ENCODE measurements around the gene GRAMD2B. TPM values are rescaled to one million over a fixed set of nuclear protein-coding genes. Genes with fewer than 3 reads are reported as not detected.

GRAMD2B gene
- total RNA-seq, 1 experiment from 2014 or later = 7.2 TPM

- no TSS peak for BruUV-seq (replicated peaks)
- Histone ChIP-seq H3K27me3 (ENCODE audit: insufficient read depth, low read length) (no peaks in the 10 kb centered on the region), H3K36me3 (ENCODE audit: control insufficient read depth in 1 of 2, insufficient read depth in 2 of 2, low read length in 2 of 2) (no peaks in the 10 kb centered on the region), H3K9ac (ENCODE audit: low read length) (no peak overlapping the region), H3K79me2 (ENCODE audit: insufficient read depth, low read length) (no peaks in the 10 kb centered on the region), H3K9me2 (ENCODE audit: insufficient read depth) (no peaks in the 10 kb centered on the region), H3K4me2 (ENCODE audit: low read length) (no peak overlapping the region), H3K4me3 (replicated peaks in 1 of 2; ENCODE audit: low read depth in 1 of 2, low read length in 2 of 2) (no peak overlapping the region), H4K20me1 (ENCODE audit: insufficient read depth) (no peaks in the 10 kb centered on the region), H3K27ac (ENCODE audit: low read depth, low read length) (no peak overlapping the region), H3K4me1 (ENCODE audit: control insufficient read depth in 1 of 2, insufficient read depth in 2 of 2, low read length in 2 of 2) (no peaks in the 10 kb centered on the region), H2AFZ (ENCODE audit: low read depth, low read length, poor library complexity, severe bottlenecking) (no peak overlapping the region), H3K9me3 (ENCODE audit: control insufficient read depth in 1 of 2, insufficient read depth in 1 of 2, low read depth in 1 of 2, low read length in 2 of 2) (no peaks in the 10 kb centered on the region)
- intact Hi-C loops (cut with micrococcal nuclease) = no loop called here
- ChIA-PET CTCF (no interaction called here), POLR2A (no interaction called here), RAD21 (ENCODE audit: low non-redundant PET in 1 of 2, low total read pairs in 2 of 2, uncharacterized antibody in 2 of 2, unreplicated experiment in 2 of 2) (no interaction called here)
- no peak for DNase-seq (ENCODE audit: low read depth, low spot score)
- no peak for TF ChIP-seq ZNF274 (IDR thresholded peaks at IDR 0.05; ENCODE audit: low read depth, low read length)
- ATAC-seq = no peak
Measured at GRCh38 chr5:126462239-126463014, 39.2 kb downstream of the GRAMD2B start.

GRCh38 chr5:126464016-126464415 lies 40.8 kb downstream of the GRAMD2B start:
- no TSS peak for BruUV-seq (replicated peaks)
- intact Hi-C loops (cut with micrococcal nuclease) = no loop called here
- Histone ChIP-seq H3K27ac (ENCODE audit: low read depth, low read length) (no peak overlapping the region), H3K9ac (ENCODE audit: low read length) (no peak overlapping the region), H4K20me1 (ENCODE audit: insufficient read depth) (no peaks in the 10 kb centered on the region), H3K4me3 (replicated peaks in 1 of 2; ENCODE audit: low read depth in 1 of 2, low read length in 2 of 2) (no peak overlapping the region), H3K9me3 (ENCODE audit: control insufficient read depth in 1 of 2, insufficient read depth in 1 of 2, low read depth in 1 of 2, low read length in 2 of 2) (no peaks in the 10 kb centered on the region), H3K27me3 (ENCODE audit: insufficient read depth, low read length) (no peaks in the 10 kb centered on the region), H3K4me2 (ENCODE audit: low read length) (no peak overlapping the region), H3K4me1 (ENCODE audit: control insufficient read depth in 1 of 2, insufficient read depth in 2 of 2, low read length in 2 of 2) (no peaks in the 10 kb centered on the region), H3K79me2 (ENCODE audit: insufficient read depth, low read length) (no peaks in the 10 kb centered on the region), H3K9me2 (ENCODE audit: insufficient read depth) (no peaks in the 10 kb centered on the region), H3K36me3 (ENCODE audit: control insufficient read depth in 1 of 2, insufficient read depth in 2 of 2, low read length in 2 of 2) (no peaks in the 10 kb centered on the region), H2AFZ (ENCODE audit: low read depth, low read length, poor library complexity, severe bottlenecking) (no peak overlapping the region)
- ChIA-PET RAD21 (ENCODE audit: low non-redundant PET in 1 of 2, low total read pairs in 2 of 2, uncharacterized antibody in 2 of 2, unreplicated experiment in 2 of 2) (no interaction called here), POLR2A (no interaction called here), CTCF (no interaction called here)
- DNase-seq (ENCODE audit: low read depth, low spot score) = no peak
- ATAC-seq = no peak
- TF ChIP-seq MAX (IDR thresholded peaks at IDR 0.05) (no peak), CBX3 (IDR thresholded peaks at IDR 0.05; ENCODE audit: low read depth) (no peak), POLR2A (IDR thresholded peaks at IDR 0.05; ENCODE audit: borderline replicate concordance, extremely low read depth, insufficient read depth, insufficient read length) (no peak), EZH2phosphoT487 (IDR thresholded peaks at IDR 0.05; ENCODE audit: borderline replicate concordance) (no peak), YY1 (IDR thresholded peaks at IDR 0.05; ENCODE audit: extremely low read depth, insufficient replicate concordance, low read depth, low read length) (no peak), TCF7L2 (IDR thresholded peaks at IDR 0.05; ENCODE audit: borderline replicate concordance, extremely low read depth, insufficient read depth, insufficient read length) (no peak), POLR2AphosphoS5 (IDR thresholded peaks at IDR 0.05; ENCODE audit: low read depth, low read length) (no peak), RAD21 (IDR thresholded peaks at IDR 0.05; ENCODE audit: low read depth) (no peak), REST (IDR thresholded peaks at IDR 0.05; ENCODE audit: low read depth) (no peak), ZFX (IDR thresholded peaks at IDR 0.05) (no peak), JUND (IDR thresholded peaks at IDR 0.05) (no peak), CTCF (IDR thresholded peaks at IDR 0.05 in 2 of 3, conservative IDR thresholded peaks at IDR 0.05 in 1 of 3; ENCODE audit: borderline replicate concordance in 1 of 3, insufficient read depth in 1 of 3, low read depth in 2 of 3, low read length in 2 of 3) (no peak), ZNF274 (IDR thresholded peaks at IDR 0.05; ENCODE audit: low read depth, low read length) (no peak)
